Keratinocyte (primary cell): ENCODE measurements around the gene NRSN2.

Experiments
- EZH2 ChIP-seq: IDR thresholded peaks from one replicate; pipeline ENCODE4 v1.6.1; 2012; ENCODE audit warnings: inconsistent platforms, mild to moderate bottlenecking, low read length, moderate library complexity
- TF ChIP-seq, protein P1 (sequence below), 3 experiments: IDR thresholded peaks in 1 of 3; conservative IDR thresholded peaks in 1 of 3; optimal IDR thresholded peaks in 1 of 3; 2 replicates in 2 of 3; 3 replicates in 1 of 3; pipeline versions ENCODE3 to v1.5.1; 2011; ENCODE audit warnings: low read length in 3 of 3, mild to moderate bottlenecking in 3 of 3, moderate library complexity in 2 of 3, control low read depth in 1 of 3, inconsistent platforms in 1 of 3; ENCODE audit not compliant: insufficient read depth in 2 of 3; ENCODE audit errors: extremely low read depth in 1 of 3

DNA sequence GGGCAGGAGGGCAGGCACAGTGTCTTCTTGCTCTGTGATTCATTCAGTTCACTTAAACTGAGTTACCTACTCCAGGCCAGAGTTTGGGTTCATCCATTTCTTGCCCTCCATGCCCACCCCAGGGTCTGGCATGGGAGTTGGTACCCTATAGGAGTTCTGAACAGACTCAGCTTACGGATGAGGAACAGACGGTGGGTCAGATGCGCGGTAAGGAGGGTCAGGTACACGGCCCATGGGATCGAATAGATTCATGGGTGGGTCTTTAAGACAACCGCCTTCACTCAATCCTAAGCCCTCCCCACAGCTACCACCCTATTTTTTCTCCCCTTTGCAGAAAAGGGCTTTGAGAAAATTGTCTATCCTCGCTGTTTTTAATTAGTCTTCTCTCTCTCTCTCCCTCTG is 20.6 kb downstream of the NRSN2 start:
- TF ChIP-seq, protein P1, sequence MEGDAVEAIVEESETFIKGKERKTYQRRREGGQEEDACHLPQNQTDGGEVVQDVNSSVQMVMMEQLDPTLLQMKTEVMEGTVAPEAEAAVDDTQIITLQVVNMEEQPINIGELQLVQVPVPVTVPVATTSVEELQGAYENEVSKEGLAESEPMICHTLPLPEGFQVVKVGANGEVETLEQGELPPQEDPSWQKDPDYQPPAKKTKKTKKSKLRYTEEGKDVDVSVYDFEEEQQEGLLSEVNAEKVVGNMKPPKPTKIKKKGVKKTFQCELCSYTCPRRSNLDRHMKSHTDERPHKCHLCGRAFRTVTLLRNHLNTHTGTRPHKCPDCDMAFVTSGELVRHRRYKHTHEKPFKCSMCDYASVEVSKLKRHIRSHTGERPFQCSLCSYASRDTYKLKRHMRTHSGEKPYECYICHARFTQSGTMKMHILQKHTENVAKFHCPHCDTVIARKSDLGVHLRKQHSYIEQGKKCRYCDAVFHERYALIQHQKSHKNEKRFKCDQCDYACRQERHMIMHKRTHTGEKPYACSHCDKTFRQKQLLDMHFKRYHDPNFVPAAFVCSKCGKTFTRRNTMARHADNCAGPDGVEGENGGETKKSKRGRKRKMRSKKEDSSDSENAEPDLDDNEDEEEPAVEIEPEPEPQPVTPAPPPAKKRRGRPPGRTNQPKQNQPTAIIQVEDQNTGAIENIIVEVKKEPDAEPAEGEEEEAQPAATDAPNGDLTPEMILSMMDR (optimal IDR thresholded peaks at IDR 0.05 in 1 of 3, IDR thresholded peaks at IDR 0.05 in 1 of 3, conservative IDR thresholded peaks at IDR 0.05 in 1 of 3; ENCODE audit: extremely low read depth in 1 of 3, insufficient read depth in 2 of 3, low read length in 3 of 3), result no peak
- no peak for TF ChIP-seq EZH2
